Liver (tissue), 9 donors: ENCODE measurements around the gene CELSR2. TPM values are rescaled to one million over a fixed set of nuclear protein-coding genes. Genes with fewer than 3 reads are reported as not detected.

Experiments used
- DNase-seq: peaks from one replicate; pipeline ENCODE4 v3.0.0-alpha.2; 2017; ENCODE audit warnings: low spot score
- H3K27ac ChIP-seq, 2 donors: one replicate each; pipeline ENCODE4 v1.7.0; 2013; ENCODE audit warnings: inconsistent platforms in 2 of 2, low read length in 2 of 2, control low read depth in 1 of 2, low read depth in 1 of 2, mild to moderate bottlenecking in 1 of 2
- H3K27me3 ChIP-seq, 4 donors: one replicate each; pipeline versions ENCODE4 v1.6.1 to v1.7.0; 2013; ENCODE audit warnings: low read length in 3 of 4, inconsistent platforms in 1 of 4, mild to moderate bottlenecking in 1 of 4, moderate library complexity in 1 of 4; ENCODE audit not compliant: control insufficient read depth in 4 of 4, insufficient read depth in 4 of 4
- H3K36me3 ChIP-seq, 4 donors: one replicate each; pipeline versions ENCODE4 v1.6.1 to v1.7.0; 2013; ENCODE audit warnings: low read length in 3 of 4, mild to moderate bottlenecking in 3 of 4, low read depth in 1 of 4, moderate library complexity in 1 of 4; ENCODE audit not compliant: control insufficient read depth in 4 of 4, insufficient read depth in 3 of 4
- H3K4me1 ChIP-seq, 4 donors: one replicate each; pipeline versions ENCODE4 v1.6.1 to v1.7.0; 2013; ENCODE audit warnings: low read length in 3 of 4, mild to moderate bottlenecking in 3 of 4, moderate library complexity in 1 of 4; ENCODE audit not compliant: control insufficient read depth in 4 of 4, insufficient read depth in 4 of 4
- H3K4me3 ChIP-seq, 3 donors: one replicate each; pipeline versions ENCODE4 v1.6.1 to v1.7.0; 2013; ENCODE audit warnings: low read length in 3 of 3, control low read depth in 1 of 3, low read depth in 1 of 3, mild to moderate bottlenecking in 1 of 3
- H3K9ac ChIP-seq, 2 donors: one replicate each; pipeline ENCODE4 v1.7.0; 2013; ENCODE audit warnings: low read length in 2 of 2, mild to moderate bottlenecking in 2 of 2, moderate library complexity in 2 of 2, control low read depth in 1 of 2, low read depth in 1 of 2
- H3K9me3 ChIP-seq, 4 donors: one replicate each; pipeline versions ENCODE4 v1.6.1 to v1.7.0; 2013; ENCODE audit warnings: low read length in 3 of 4; ENCODE audit not compliant: control insufficient read depth in 4 of 4
- EGR1 ChIP-seq, 2 donors: IDR thresholded peaks; 2 replicates each; pipeline ENCODE4 v1.6.1; 2016 to 2018; ENCODE audit warnings: antibody characterized with exemption in 2 of 2, low read depth in 2 of 2
- FOXA1 ChIP-seq: IDR thresholded peaks from 2 replicates; pipeline ENCODE4 v1.6.1; 2016; ENCODE audit warnings: antibody characterized with exemption
- GABPA ChIP-seq, 2 donors: IDR thresholded peaks in 1 of 2; conservative IDR thresholded peaks in 1 of 2; 2 replicates each; pipeline ENCODE4 v1.6.1; 2016; ENCODE audit warnings: antibody characterized with exemption in 2 of 2, mild to moderate bottlenecking in 1 of 2, moderate library complexity in 1 of 2
- HNF4A ChIP-seq, 2 donors: conservative IDR thresholded peaks; 2 replicates each; pipeline ENCODE4 v1.6.1; 2016; ENCODE audit warnings: antibody characterized with exemption in 2 of 2, mild to moderate bottlenecking in 2 of 2
- HNF4G ChIP-seq: IDR thresholded peaks from 2 replicates; pipeline ENCODE4 v1.6.1; 2016; ENCODE audit warnings: antibody characterized with exemption
- NR2F2 ChIP-seq: IDR thresholded peaks from 2 replicates; pipeline ENCODE4 v1.6.1; 2016; ENCODE audit warnings: antibody characterized with exemption
- RAD21 ChIP-seq, 2 donors: IDR thresholded peaks; 2 replicates each; pipeline ENCODE4 v1.6.1; 2016; ENCODE audit warnings: antibody characterized with exemption in 2 of 2, mild to moderate bottlenecking in 2 of 2
- REST ChIP-seq: IDR thresholded peaks from 2 replicates; pipeline ENCODE4 v1.6.1; 2016; ENCODE audit warnings: antibody characterized with exemption, mild to moderate bottlenecking
- RXRA ChIP-seq, 2 donors: IDR thresholded peaks; 2 replicates each; pipeline ENCODE4 v1.6.1; 2017 to 2018; ENCODE audit warnings: antibody characterized with exemption in 2 of 2, mild to moderate bottlenecking in 1 of 2
- SP1 ChIP-seq: IDR thresholded peaks from 2 replicates; pipeline ENCODE4 v1.6.1; 2018; ENCODE audit warnings: antibody characterized with exemption, mild to moderate bottlenecking
- TAF1 ChIP-seq: conservative IDR thresholded peaks from 2 replicates; pipeline ENCODE4 v1.6.1; 2016; ENCODE audit warnings: antibody characterized with exemption, mild to moderate bottlenecking
- YY1 ChIP-seq: IDR thresholded peaks from 2 replicates; pipeline ENCODE4 v1.6.1; 2016; ENCODE audit warnings: antibody characterized with exemption, mild to moderate bottlenecking
- ZBTB33 ChIP-seq: IDR thresholded peaks from 2 replicates; pipeline ENCODE4 v1.6.1; 2016; ENCODE audit warnings: antibody characterized with exemption
- WGBS: extraction: QIAGEN DNeasy Blood & Tissue Kit; methylation state at CpG from one replicate; pipeline ENCODE4 v1.1.7; 2013; 5-methylcytosine and 5-hydroxymethylcytosine counted together
- polyA plus RNA-seq, 2 donors: library from polyadenylated mRNA; stranded (reverse) in 1 of 2; unstranded in 1 of 2; fragments of 200-250 nt in 1 of 2; fragments of >200 nt in 1 of 2; fragmentation: Nextera tagmentation in 1 of 2; extraction: Ambion mirVana in 1 of 2; gene quantifications; one replicate each; pipeline versions ENCODE4 v1.2.1 to v1.2.3, GENCODE V29; 2013 to 2015
- total RNA-seq, 2 donors: library from RNA; depleted of rRNA; stranded (reverse); fragments of >200 nt; gene quantifications; one replicate each; pipeline ENCODE4 v1.2.3, GENCODE V29; 2014
- TF ChIP-seq, protein P1 (sequence below): fragments of 150-350 bp; IDR thresholded peaks from 2 replicates; pipeline ENCODE4 v1.5.1; 2017; ENCODE audit warnings: improper control_type of control experiment, low read depth, low read length; ENCODE audit not compliant: missing input control
- TF ChIP-seq, protein P2 (sequence below): IDR thresholded peaks from 2 replicates; pipeline ENCODE4 v1.6.1; 2016; ENCODE audit warnings: antibody characterized with exemption
- TF ChIP-seq, protein P3 (sequence below): IDR thresholded peaks from 2 replicates; pipeline ENCODE4 v1.6.1; 2016; ENCODE audit warnings: antibody characterized with exemption
- donor health status: healthy.
- donor health status: healthy.
- donor health status: healthy.
- donor health status: healthy.
- donor health status: healthy.

Gene CELSR2
- total and polyA plus RNA-seq, 4 donors = 0.73 to 1.6 (median 1.2) TPM

DNA sequence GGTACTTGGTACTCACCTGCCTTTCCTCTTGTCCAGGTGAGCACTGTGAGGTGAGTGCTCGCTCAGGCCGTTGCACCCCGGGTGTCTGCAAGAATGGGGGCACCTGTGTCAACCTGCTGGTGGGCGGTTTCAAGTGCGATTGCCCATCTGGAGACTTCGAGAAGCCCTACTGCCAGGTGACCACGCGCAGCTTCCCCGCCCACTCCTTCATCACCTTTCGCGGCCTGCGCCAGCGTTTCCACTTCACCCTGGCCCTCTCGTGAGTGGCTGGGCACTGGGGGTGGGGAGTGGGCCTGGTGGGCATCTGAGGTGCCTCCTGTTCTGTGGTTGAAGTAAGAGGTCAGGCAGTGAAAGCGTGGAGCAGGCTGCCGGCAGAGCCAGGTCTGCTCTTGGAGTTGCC lies 11.7 kb downstream of the CELSR2 start:
- Histone ChIP-seq H3K9ac (no peak overlapping the region), H3K4me1 (no peaks in the 10 kb centered on the region), H3K27ac (no peak overlapping the region), H3K36me3 (no peaks in the 10 kb centered on the region), H3K27me3 (no peaks in the 10 kb centered on the region), H3K4me3 (no peak overlapping the region), H3K9me3 (no peaks in the 10 kb centered on the region)
- WGBS = 91% methylated on average over 16 of the region's 16 CpGs
- TF ChIP-seq TAF1 = no peak
- TF ChIP-seq FOXA1 = no peak
- no peak for TF ChIP-seq NR2F2
- TF ChIP-seq, protein P1, sequence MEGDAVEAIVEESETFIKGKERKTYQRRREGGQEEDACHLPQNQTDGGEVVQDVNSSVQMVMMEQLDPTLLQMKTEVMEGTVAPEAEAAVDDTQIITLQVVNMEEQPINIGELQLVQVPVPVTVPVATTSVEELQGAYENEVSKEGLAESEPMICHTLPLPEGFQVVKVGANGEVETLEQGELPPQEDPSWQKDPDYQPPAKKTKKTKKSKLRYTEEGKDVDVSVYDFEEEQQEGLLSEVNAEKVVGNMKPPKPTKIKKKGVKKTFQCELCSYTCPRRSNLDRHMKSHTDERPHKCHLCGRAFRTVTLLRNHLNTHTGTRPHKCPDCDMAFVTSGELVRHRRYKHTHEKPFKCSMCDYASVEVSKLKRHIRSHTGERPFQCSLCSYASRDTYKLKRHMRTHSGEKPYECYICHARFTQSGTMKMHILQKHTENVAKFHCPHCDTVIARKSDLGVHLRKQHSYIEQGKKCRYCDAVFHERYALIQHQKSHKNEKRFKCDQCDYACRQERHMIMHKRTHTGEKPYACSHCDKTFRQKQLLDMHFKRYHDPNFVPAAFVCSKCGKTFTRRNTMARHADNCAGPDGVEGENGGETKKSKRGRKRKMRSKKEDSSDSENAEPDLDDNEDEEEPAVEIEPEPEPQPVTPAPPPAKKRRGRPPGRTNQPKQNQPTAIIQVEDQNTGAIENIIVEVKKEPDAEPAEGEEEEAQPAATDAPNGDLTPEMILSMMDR = no peak
- no peak for TF ChIP-seq EGR1 (IDR thresholded peaks at IDR 0.05; ENCODE audit: low read depth in 2 of 2)
- TF ChIP-seq SP1 = no peak
- no peak for TF ChIP-seq YY1
- TF ChIP-seq GABPA (IDR thresholded peaks at IDR 0.05 in 1 of 2, conservative IDR thresholded peaks at IDR 0.05 in 1 of 2) = no peak
- TF ChIP-seq, protein P2, sequence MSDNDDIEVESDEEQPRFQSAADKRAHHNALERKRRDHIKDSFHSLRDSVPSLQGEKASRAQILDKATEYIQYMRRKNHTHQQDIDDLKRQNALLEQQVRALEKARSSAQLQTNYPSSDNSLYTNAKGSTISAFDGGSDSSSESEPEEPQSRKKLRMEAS = no peak
- TF ChIP-seq REST = no peak
- no peak for TF ChIP-seq HNF4A (conservative IDR thresholded peaks at IDR 0.05)
- no peak for TF ChIP-seq RXRA (IDR thresholded peaks at IDR 0.05)
- TF ChIP-seq, protein P3, sequence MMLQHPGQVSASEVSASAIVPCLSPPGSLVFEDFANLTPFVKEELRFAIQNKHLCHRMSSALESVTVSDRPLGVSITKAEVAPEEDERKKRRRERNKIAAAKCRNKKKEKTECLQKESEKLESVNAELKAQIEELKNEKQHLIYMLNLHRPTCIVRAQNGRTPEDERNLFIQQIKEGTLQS = no peak
- no peak for TF ChIP-seq HNF4G
- TF ChIP-seq ZBTB33 = no peak
- DNase-seq = no peak

- no peaks in the 10 kb centered on the region for H3K27me3 ChIP-seq
- DNase-seq = no peak
- H3K27ac ChIP-seq = no peak overlapping the region
- H3K36me3 ChIP-seq = no peaks in the 10 kb centered on the region
- no peak overlapping the region for H3K9ac ChIP-seq
- H3K4me3 ChIP-seq = no peak overlapping the region
- no peaks in the 10 kb centered on the region for H3K9me3 ChIP-seq
- H3K4me1 ChIP-seq = no peaks in the 10 kb centered on the region
- 90% methylated on average over 6 of the region's 6 CpGs for WGBS
- TF ChIP-seq TAF1 (no peak), RAD21 (IDR thresholded peaks at IDR 0.05) (no peak), GABPA (IDR thresholded peaks at IDR 0.05 in 1 of 2, conservative IDR thresholded peaks at IDR 0.05 in 1 of 2) (no peak)
Measured at GRCh38 chr1:109261578-109261977, 12.2 kb downstream of the CELSR2 start.
